ENCODE data around the gene ZNF385B.

Gene ZNF385B

GRCh38 chr2:179592167-179592936 is 269.1 kb downstream of the ZNF385B start:
- Histone ChIP-seq H3K27ac (replicated peaks) (no peak overlapping the region), H3K4me3 (replicated peaks; ENCODE audit: insufficient read depth, low read length) (no peak overlapping the region), H3K27me3 (ENCODE audit: insufficient read depth, poor library complexity, severe bottlenecking) (no peaks in the 10 kb centered on the region)
- TF ChIP-seq CTCF (IDR thresholded peaks at IDR 0.05; ENCODE audit: insufficient read depth, low read length) (no peak), GABPA (IDR thresholded peaks at IDR 0.05; ENCODE audit: low read depth) (no peak)
- no peak for DNase-seq (ENCODE audit: low read depth in 1 of 2, low spot score in 1 of 2)

- no peaks in the 10 kb centered on the region for H3K27me3 ChIP-seq (ENCODE audit: insufficient read depth, poor library complexity, severe bottlenecking)
- H3K4me3 ChIP-seq (replicated peaks; ENCODE audit: insufficient read depth, low read length) = no peak overlapping the region
- no peak for DNase-seq (ENCODE audit: low read depth in 1 of 2, low spot score in 1 of 2)
- TF ChIP-seq POLR2AphosphoS5 (IDR thresholded peaks at IDR 0.05; ENCODE audit: low read depth) (no peak), CTCF (IDR thresholded peaks at IDR 0.05; ENCODE audit: insufficient read depth, low read length) (no peak), GABPA (IDR thresholded peaks at IDR 0.05; ENCODE audit: low read depth) (no peak), REST (IDR thresholded peaks at IDR 0.05; ENCODE audit: insufficient replicate concordance, low read depth) (no peak), SPI1 (IDR thresholded peaks at IDR 0.05; ENCODE audit: borderline replicate concordance, low read depth) (no peak)
- H3K27ac ChIP-seq (replicated peaks) = no peak overlapping the region
Measured at GRCh38 chr2:179591690-179592089, 269.7 kb downstream of the ZNF385B start.

GRCh38 chr2:179588486-179589145 is 272.8 kb downstream of the ZNF385B start:
- H3K27ac ChIP-seq (replicated peaks) = no peak overlapping the region
- no peak for TF ChIP-seq REST (IDR thresholded peaks at IDR 0.05; ENCODE audit: insufficient replicate concordance, low read depth)
- TF ChIP-seq POLR2AphosphoS5 (IDR thresholded peaks at IDR 0.05; ENCODE audit: low read depth) = no peak
- TF ChIP-seq GABPA (IDR thresholded peaks at IDR 0.05; ENCODE audit: low read depth) = no peak
- no peak for TF ChIP-seq SPI1 (IDR thresholded peaks at IDR 0.05; ENCODE audit: borderline replicate concordance, low read depth)

GRCh38 chr2:179584760-179585159 is 276.7 kb downstream of the ZNF385B start:
- TF ChIP-seq REST (IDR thresholded peaks at IDR 0.05; ENCODE audit: insufficient replicate concordance, low read depth) = no peak
- no peak for TF ChIP-seq GABPA (IDR thresholded peaks at IDR 0.05; ENCODE audit: low read depth)
- TF ChIP-seq POLR2AphosphoS5 (IDR thresholded peaks at IDR 0.05; ENCODE audit: low read depth) = no peak
- no peak for TF ChIP-seq CTCF (IDR thresholded peaks at IDR 0.05; ENCODE audit: insufficient read depth, low read length)
- no peak for TF ChIP-seq SPI1 (IDR thresholded peaks at IDR 0.05; ENCODE audit: borderline replicate concordance, low read depth)
- Histone ChIP-seq H3K27me3 (ENCODE audit: insufficient read depth, poor library complexity, severe bottlenecking) (no peaks in the 10 kb centered on the region), H3K27ac (replicated peaks) (no peak overlapping the region), H3K4me3 (replicated peaks; ENCODE audit: insufficient read depth, low read length) (no peak overlapping the region)
- no peak for DNase-seq (ENCODE audit: low read depth in 1 of 2, low spot score in 1 of 2)

More at GRCh38 chr2:179588486-179589145, 272.8 kb downstream of the ZNF385B start:
- Histone ChIP-seq H3K4me3 (replicated peaks; ENCODE audit: insufficient read depth, low read length) (no peak overlapping the region), H3K27me3 (ENCODE audit: insufficient read depth, poor library complexity, severe bottlenecking) (no peaks in the 10 kb centered on the region)
- no peak for DNase-seq (ENCODE audit: low read depth in 1 of 2, low spot score in 1 of 2)
